CD4-positive, alpha-beta T cell treated with Interleukin-10 for 1 hour (primary cell): ENCODE results near the gene TUBE1.

ENCODE experiments used
- DNase-seq: peaks from one replicate; pipeline ENCODE4 v3.0.0-alpha.2; 2020

The TUBE1 gene

GRCh38 chr6:112032728-112033127 is 54.6 kb downstream of the TUBE1 start:
- no peak for DNase-seq

GRCh38 chr6:112031960-112032359 is 55.3 kb downstream of the TUBE1 start:
- DNase-seq = no peak

GRCh38 chr6:112030961-112031660 is 56.2 kb downstream of the TUBE1 start:
- no peak for DNase-seq

GRCh38 chr6:112030206-112030960 is 56.9 kb downstream of the TUBE1 start:
- no peak for DNase-seq

DNA sequence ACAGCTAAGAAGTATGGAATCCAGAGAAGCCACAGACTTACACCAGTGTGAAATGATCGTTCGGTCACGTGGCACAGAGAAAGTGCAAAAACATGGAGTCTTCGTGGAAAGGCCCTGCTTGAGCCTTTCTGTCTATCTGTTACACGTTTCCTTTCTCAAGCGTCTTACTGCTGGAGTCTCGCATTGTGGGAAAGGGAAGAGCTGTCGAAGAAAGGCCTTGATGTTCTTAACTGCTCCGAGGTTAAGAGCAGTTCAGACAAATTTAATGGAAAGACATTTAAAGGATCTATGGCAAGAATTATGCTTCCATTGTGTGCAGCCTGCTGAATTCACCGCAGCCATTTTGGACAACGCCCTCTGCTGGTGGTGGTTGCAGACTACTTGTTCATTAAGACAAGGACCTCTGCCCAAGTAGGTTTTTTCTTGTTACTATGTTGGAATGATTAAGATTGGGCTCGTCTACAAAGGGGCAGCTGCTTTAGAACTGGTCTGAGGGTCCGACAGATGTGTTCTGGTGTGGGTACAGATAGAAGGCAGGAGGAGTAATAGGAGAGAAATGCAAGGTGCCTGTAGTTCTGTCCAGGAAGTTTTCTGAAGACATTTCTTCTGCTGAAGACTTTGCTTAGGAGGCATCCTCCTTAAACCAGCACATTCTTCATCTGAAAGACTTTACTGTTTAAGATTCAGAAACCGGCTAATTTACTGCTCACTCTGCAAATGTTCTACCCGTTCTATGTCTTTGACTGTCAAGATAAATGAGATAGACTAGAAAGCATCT is 58.0 kb downstream of the TUBE1 start:
- peak; percentile 70 for DNase-seq

- DNase-seq = peak; percentile 82
Observed at GRCh38 chr6:112027942-112028674, 59.2 kb downstream of the TUBE1 start.

DNA sequence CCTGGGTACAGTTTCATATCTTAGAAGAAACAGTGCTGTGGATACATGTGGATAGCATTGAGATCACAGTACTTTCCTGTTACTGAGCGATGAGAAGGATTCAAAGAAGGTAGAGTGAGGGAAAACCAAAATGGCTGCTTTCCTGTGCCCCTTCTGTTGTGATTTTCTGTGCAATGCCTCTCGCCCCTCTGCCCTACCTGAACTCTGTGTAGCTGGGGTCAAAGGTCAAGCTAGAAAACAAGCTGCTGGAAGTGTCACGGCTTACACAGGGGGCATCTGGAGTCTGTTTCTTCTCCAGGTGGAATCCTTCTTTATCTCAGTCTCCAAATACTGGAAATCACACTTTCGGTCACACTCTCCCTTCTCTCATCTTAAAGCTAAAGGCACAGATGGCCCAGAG is 60.3 kb downstream of the TUBE1 start:
- DNase-seq = no peak

- no peak for DNase-seq
Observed at GRCh38 chr6:112024464-112024863, 62.8 kb downstream of the TUBE1 start.

DNA sequence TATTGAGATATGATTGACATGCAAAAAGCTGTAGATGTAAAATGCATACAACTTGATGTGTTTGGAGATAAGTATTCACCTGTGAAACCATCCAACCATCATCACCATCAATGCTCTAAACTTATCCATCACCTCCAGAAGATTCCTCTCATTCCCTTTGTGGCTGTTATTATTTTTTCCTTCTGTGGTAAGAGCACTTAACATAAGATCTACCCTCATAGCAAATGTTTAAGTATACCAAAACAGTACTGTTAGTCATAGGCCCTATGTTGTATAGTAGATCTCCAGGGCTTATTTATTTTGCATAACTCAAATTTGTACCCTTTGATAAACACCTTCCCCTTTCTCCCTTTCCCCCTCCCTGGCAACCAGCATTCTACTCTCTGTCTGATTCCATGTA is 64.5 kb downstream of the TUBE1 start:
- no peak for DNase-seq

DNA sequence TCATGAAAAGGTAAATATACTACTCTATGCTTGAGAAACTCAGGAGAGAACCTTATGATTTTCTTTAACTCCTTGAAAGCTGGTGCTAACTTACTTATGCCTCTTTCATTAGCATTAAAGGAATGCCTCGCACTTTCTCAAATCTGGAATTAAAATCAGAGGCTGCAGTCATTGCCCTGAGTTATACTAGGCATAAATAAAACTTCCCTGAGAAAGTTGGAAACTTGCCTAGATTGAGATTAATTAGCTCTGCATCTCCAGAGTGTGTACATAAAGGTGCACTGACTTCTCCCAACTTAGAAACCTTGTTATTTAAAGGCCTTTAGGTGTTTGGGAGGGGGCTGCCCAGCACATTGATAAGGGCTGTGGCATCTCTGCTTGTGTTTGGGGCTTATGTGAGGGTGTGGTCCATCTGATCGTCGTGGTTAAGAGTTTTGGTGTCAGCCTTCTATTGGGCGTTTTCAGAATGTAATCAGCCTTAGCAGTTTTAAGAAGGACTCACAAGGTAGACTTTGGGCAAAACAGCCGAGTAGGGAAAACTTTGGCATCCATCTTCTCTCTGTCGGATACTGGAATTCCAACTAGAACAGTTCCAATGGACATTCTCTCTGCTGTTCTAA is 65.5 kb downstream of the TUBE1 start:
- DNase-seq = no peak
